ENCODE data around the gene FRK.

- TF ChIP-seq CTCF (conservative IDR thresholded peaks at IDR 0.05; ENCODE audit: low read length) (no peak), EZH2phosphoT487 (IDR thresholded peaks at IDR 0.05; ENCODE audit: borderline replicate concordance) (no peak)
Measured at GRCh38 chr6:116070101-116070500, 9.4 kb upstream of the FRK start.

All from Loucy (cell line).